Keratinocyte (primary cell): ENCODE results near the gene INSRR.

ENCODE experiments used
- CTCF ChIP-seq, 3 experiments: IDR thresholded peaks in 1 of 3; conservative IDR thresholded peaks in 1 of 3; optimal IDR thresholded peaks in 1 of 3; 2 replicates in 2 of 3; 3 replicates in 1 of 3; pipeline versions ENCODE3 to v1.5.1; 2011; ENCODE audit warnings: low read length in 3 of 3, mild to moderate bottlenecking in 3 of 3, moderate library complexity in 2 of 3, control low read depth in 1 of 3, inconsistent platforms in 1 of 3; ENCODE audit not compliant: insufficient read depth in 2 of 3; ENCODE audit errors: extremely low read depth in 1 of 3
- EZH2 ChIP-seq: IDR thresholded peaks from one replicate; pipeline ENCODE4 v1.6.1; 2012; ENCODE audit warnings: inconsistent platforms, mild to moderate bottlenecking, low read length, moderate library complexity

GRCh38 chr1:156852418-156852874 is 6.5 kb downstream of the INSRR start:
- TF ChIP-seq CTCF (optimal IDR thresholded peaks at IDR 0.05 in 1 of 3, IDR thresholded peaks at IDR 0.05 in 1 of 3, conservative IDR thresholded peaks at IDR 0.05 in 1 of 3; ENCODE audit: extremely low read depth in 1 of 3, insufficient read depth in 2 of 3, low read length in 3 of 3), result no peak
- no peak for TF ChIP-seq EZH2
